Caco-2 (cell line): ENCODE data around the gene EIF4E1B. TPM values are rescaled to one million over a fixed set of nuclear protein-coding genes. Genes with fewer than 3 reads are reported as not detected.

ENCODE experiments used
- BruUV-seq: library from RNA; stranded (reverse); fragments of 400-500 nt; replicated peaks from 2 replicates; lab custom pipeline; 2021; lab: Mats Ljungman, UMichigan
- CTCF ChIA-PET: fragments of 300-600 bp; sonication (Branson Sonifier 250); formaldehyde crosslinking; loops from one replicate; lab custom pipeline; 2022; ENCODE audit warnings: antibody characterized with exemption; lab: Charles Lee
- POLR2A ChIA-PET: fragments of 300-600 bp; sonication (Branson Sonifier 250); formaldehyde crosslinking; loops from one replicate; lab custom pipeline; 2022; ENCODE audit warnings: antibody characterized with exemption; lab: Charles Lee
- DNase-seq, 2 experiments: peaks; one replicate each; pipeline versions ENCODE4 v3.0.0 to v3.0.0-alpha.2; 2020 to 2022
- H3K27me3 ChIP-seq: replicated peaks from 2 replicates; pipeline ENCODE4 v1.6.0; 2011; ENCODE audit warnings: low read length; ENCODE audit not compliant: control insufficient read depth, insufficient read depth
- H3K36me3 ChIP-seq: 2 replicates; pipeline ENCODE4 v1.5.1; 2011; ENCODE audit warnings: low read length; ENCODE audit not compliant: control insufficient read depth, insufficient read depth
- H3K4me1 ChIP-seq: fragments of 250-450 bp; sonication (Bioruptor Pico); 2 replicates; pipeline ENCODE4 v1.5.1; 2020; ENCODE audit warnings: mild to moderate bottlenecking
- H3K4me3 ChIP-seq: 2 replicates; pipeline ENCODE4 v1.5.1; 2011; ENCODE audit warnings: low read depth, mild to moderate bottlenecking, control low read depth, low read length
- H3K9me3 ChIP-seq: fragments of 250-450 bp; sonication (Bioruptor Pico); 2 replicates; pipeline ENCODE4 v1.5.1; 2020; ENCODE audit warnings: mild to moderate bottlenecking, moderate library complexity
- H3K27ac Mint-ChIP-seq: one replicate; pipeline ENCODE4 v1.8.0; 2022; ENCODE audit warnings: mixed read lengths; ENCODE audit not compliant: unreplicated experiment
- H3K27me3 Mint-ChIP-seq: one replicate; pipeline ENCODE4 v1.8.0; 2022; ENCODE audit warnings: mixed read lengths; ENCODE audit not compliant: insufficient read depth, unreplicated experiment
- H3K36me3 Mint-ChIP-seq: one replicate; pipeline ENCODE4 v1.8.0; 2022; ENCODE audit warnings: mild to moderate bottlenecking, mixed read lengths; ENCODE audit not compliant: insufficient read depth, unreplicated experiment
- H3K4me1 Mint-ChIP-seq: one replicate; pipeline ENCODE4 v1.8.0; 2022; ENCODE audit warnings: low read depth, mixed read lengths; ENCODE audit not compliant: unreplicated experiment
- H3K4me3 Mint-ChIP-seq: one replicate; pipeline ENCODE4 v1.8.0; 2022; ENCODE audit warnings: mild to moderate bottlenecking, moderate library complexity, mixed read lengths; ENCODE audit not compliant: unreplicated experiment
- H3K9me3 Mint-ChIP-seq: one replicate; pipeline ENCODE4 v1.8.0; 2022; ENCODE audit warnings: mixed read lengths; ENCODE audit not compliant: unreplicated experiment
- CTCF ChIP-seq, 2 experiments: fragments of 200-600 bp in 1 of 2; IDR thresholded peaks; 1 replicate in 1 of 2; 2 replicates in 1 of 2; pipeline versions ENCODE4 v1.5.1 to v1.8.0; 2011 to 2022; ENCODE audit warnings: antibody characterized with exemption in 1 of 2, control low read depth in 1 of 2, inconsistent platforms in 1 of 2, low read depth in 1 of 2, low read length in 1 of 2, mild to moderate bottlenecking in 1 of 2, moderate library complexity in 1 of 2; ENCODE audit not compliant: insufficient read depth in 1 of 2, severe bottlenecking in 1 of 2, unreplicated experiment in 1 of 2
- intact Hi-C: fragments of 100-400 bp; cut with micrococcal nuclease; formaldehyde crosslinking; loops from one replicate; pipeline ENCODE4 v1.10.0; 2022; ENCODE audit not compliant: unreplicated experiment
- total RNA-seq: library from RNA; stranded (reverse); gene quantifications from 2 replicates; pipeline ENCODE4 v1.2.3, GENCODE V29; 2022

Gene EIF4E1B
- total RNA-seq, 1 experiment from 2014 or later, result not detected

- no peak for DNase-seq
- peaks cover 4% of the 10 kb centered on the region for H3K9me3 ChIP-seq
- H3K27me3 Mint-ChIP-seq, result peaks cover 15% of the 10 kb centered on the region
- BruUV-seq, result no TSS peak
- H3K27me3 ChIP-seq, result no peaks in the 10 kb centered on the region
- no peak overlapping the region for H3K4me3 ChIP-seq
- no peaks in the 10 kb centered on the region for H3K4me1 ChIP-seq
- no peaks in the 10 kb centered on the region for H3K36me3 ChIP-seq
- H3K27ac Mint-ChIP-seq, result no peak overlapping the region
- no peak for TF ChIP-seq CTCF (IDR thresholded peaks at IDR 0.05; ENCODE audit: insufficient read depth in 1 of 2, low read depth in 1 of 2, low read length in 1 of 2, severe bottlenecking in 1 of 2, unreplicated experiment in 1 of 2)
- peaks cover 3% of the 10 kb centered on the region for H3K4me1 Mint-ChIP-seq
- ChIA-PET CTCF (interaction anchor here (1.9 kb wide), 1 partner anchor 26 kb away, joined by 7 read pairs; no protein-coding TSS in a partner anchor), POLR2A (no interaction called here)
- intact Hi-C loops, result no loop called here
- H3K36me3 Mint-ChIP-seq, result no peaks in the 10 kb centered on the region
- H3K4me3 Mint-ChIP-seq, result no peak overlapping the region
- H3K9me3 Mint-ChIP-seq, result no peaks in the 10 kb centered on the region
These were observed 56.8 kb downstream of the EIF4E1B start for GRCh38 chr5:176687247-176687646.

GRCh38 chr5:176687881-176688280, 57.4 kb downstream of the EIF4E1B start:
- 0 out of 2 replicates have a peak, but pooled peaks cover 3% of the 10 kb centered on the region for H3K4me1 ChIP-seq
- H3K27me3 ChIP-seq, result no peaks in the 10 kb centered on the region
- intact Hi-C loops, result no loop called here
- CTCF ChIA-PET, result interaction anchor here (1.9 kb wide), 1 partner anchor 27 kb away, joined by 7 read pairs; no protein-coding TSS in a partner anchor
- H3K36me3 ChIP-seq, result no peaks in the 10 kb centered on the region
- Mint-ChIP-seq H3K9me3 (no peaks in the 10 kb centered on the region), H3K4me3 (no peak overlapping the region), H3K4me1 (peaks cover 9% of the 10 kb centered on the region), H3K36me3 (no peaks in the 10 kb centered on the region), H3K27ac (no peak overlapping the region), H3K27me3 (peaks cover 12% of the 10 kb centered on the region)
- POLR2A ChIA-PET, result no interaction called here
- H3K9me3 ChIP-seq, result peaks cover 4% of the 10 kb centered on the region; the same call in 1 of the 2 replicates
- no peak for TF ChIP-seq CTCF (IDR thresholded peaks at IDR 0.05; ENCODE audit: insufficient read depth in 1 of 2, low read depth in 1 of 2, low read length in 1 of 2, severe bottlenecking in 1 of 2, unreplicated experiment in 1 of 2)
- H3K4me3 ChIP-seq, result no peak overlapping the region
- no peak for DNase-seq
- no TSS peak for BruUV-seq

- Mint-ChIP-seq H3K4me3 (no peak overlapping the region), H3K27ac (no peak overlapping the region), H3K9me3 (no peaks in the 10 kb centered on the region), H3K36me3 (no peaks in the 10 kb centered on the region), H3K4me1 (peaks cover 17% of the 10 kb centered on the region), H3K27me3 (peaks cover 8% of the 10 kb centered on the region)
- ChIA-PET CTCF (no interaction called here), POLR2A (no interaction called here)
- no peak for DNase-seq
- H3K36me3 ChIP-seq, result no peaks in the 10 kb centered on the region
- H3K4me1 ChIP-seq, result 0 out of 2 replicates have a peak, but pooled peaks cover 7% of the 10 kb centered on the region
- no peak overlapping the region for H3K4me3 ChIP-seq
- intact Hi-C loops, result no loop called here
- H3K27me3 ChIP-seq, result no peaks in the 10 kb centered on the region
- no peak for TF ChIP-seq CTCF (IDR thresholded peaks at IDR 0.05; ENCODE audit: insufficient read depth in 1 of 2, low read depth in 1 of 2, low read length in 1 of 2, severe bottlenecking in 1 of 2, unreplicated experiment in 1 of 2)
- BruUV-seq, result no TSS peak
- H3K9me3 ChIP-seq, result no peaks in the 10 kb centered on the region; the same call in 1 of the 2 replicates
These were observed 60.4 kb downstream of the EIF4E1B start for GRCh38 chr5:176690911-176691310.
